GM13976 (cell line): ENCODE results near the gene MAPK4.
"Not testable (repeated sequence)": the region's sequence is repeated elsewhere in the genome, so short reads cannot be mapped to it uniquely, and the experiment has no call there.

ENCODE experiments used
- DNase-seq: peaks from one replicate; pipeline ENCODE4 v3.0.0; 2012; ENCODE audit warnings: low spot score
- in situ Hi-C: fragments of 300-500 bp; cut with MboI; formaldehyde crosslinking; loops from one replicate; pipeline ENCODE4 v1.12.0; 2022; ENCODE audit warnings: low sequenced_read_pairs, mixed read lengths, inconsistent platforms; ENCODE audit not compliant: unreplicated experiment
- TF ChIP-seq, protein P1 (sequence below): IDR thresholded peaks from 2 replicates; pipeline ENCODE4 v1.5.1; 2012; ENCODE audit warnings: borderline replicate concordance, mild to moderate bottlenecking; ENCODE audit not compliant: insufficient read depth; ENCODE audit errors: extremely low read depth, missing control alignments, control extremely low read depth

Gene MAPK4

DNA sequence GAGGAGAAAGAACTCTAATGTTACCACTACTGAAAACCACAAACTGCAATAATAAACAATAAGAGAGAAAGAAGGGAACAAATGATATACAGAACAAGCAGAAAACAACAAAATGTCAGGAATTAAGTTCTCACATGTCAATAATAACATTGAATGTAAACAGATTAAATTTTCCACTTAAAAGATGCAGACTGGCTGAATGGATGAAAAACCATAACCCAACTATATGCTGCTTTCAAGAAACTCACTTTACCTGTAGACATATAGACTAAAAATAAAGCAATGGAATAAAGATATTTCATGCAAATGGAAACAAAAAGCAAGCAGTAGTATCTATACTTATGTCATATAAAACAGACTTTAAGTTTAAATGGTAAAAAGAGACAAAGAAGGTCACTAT is 209.6 kb downstream of the MAPK4 start:
- TF ChIP-seq, protein P1, sequence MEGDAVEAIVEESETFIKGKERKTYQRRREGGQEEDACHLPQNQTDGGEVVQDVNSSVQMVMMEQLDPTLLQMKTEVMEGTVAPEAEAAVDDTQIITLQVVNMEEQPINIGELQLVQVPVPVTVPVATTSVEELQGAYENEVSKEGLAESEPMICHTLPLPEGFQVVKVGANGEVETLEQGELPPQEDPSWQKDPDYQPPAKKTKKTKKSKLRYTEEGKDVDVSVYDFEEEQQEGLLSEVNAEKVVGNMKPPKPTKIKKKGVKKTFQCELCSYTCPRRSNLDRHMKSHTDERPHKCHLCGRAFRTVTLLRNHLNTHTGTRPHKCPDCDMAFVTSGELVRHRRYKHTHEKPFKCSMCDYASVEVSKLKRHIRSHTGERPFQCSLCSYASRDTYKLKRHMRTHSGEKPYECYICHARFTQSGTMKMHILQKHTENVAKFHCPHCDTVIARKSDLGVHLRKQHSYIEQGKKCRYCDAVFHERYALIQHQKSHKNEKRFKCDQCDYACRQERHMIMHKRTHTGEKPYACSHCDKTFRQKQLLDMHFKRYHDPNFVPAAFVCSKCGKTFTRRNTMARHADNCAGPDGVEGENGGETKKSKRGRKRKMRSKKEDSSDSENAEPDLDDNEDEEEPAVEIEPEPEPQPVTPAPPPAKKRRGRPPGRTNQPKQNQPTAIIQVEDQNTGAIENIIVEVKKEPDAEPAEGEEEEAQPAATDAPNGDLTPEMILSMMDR: no peak
- no peak for DNase-seq
- in situ Hi-C loops: no loop called here

DNA sequence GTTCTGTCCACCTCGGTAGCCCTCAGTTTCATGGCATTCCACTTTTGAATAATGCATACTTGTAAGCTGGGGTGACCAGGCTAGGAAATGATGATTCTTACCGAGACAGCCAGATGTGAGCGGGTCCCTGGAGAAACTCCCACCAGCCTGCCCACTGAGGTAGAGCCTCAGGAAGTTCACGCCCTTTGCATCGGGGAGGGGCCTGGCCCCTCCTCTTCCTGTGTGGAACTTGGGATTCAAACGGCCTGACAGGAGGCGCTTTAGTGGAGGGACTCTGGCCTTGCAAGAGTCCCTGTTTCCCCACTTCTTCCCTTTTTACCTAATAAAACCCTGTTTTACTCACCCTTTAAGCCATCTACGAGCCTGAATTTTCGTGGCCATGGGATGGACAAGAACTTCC is 215.3 kb downstream of the MAPK4 start:
- TF ChIP-seq, protein P1: no peak
- in situ Hi-C loops: no loop called here
- no peak for DNase-seq

DNA sequence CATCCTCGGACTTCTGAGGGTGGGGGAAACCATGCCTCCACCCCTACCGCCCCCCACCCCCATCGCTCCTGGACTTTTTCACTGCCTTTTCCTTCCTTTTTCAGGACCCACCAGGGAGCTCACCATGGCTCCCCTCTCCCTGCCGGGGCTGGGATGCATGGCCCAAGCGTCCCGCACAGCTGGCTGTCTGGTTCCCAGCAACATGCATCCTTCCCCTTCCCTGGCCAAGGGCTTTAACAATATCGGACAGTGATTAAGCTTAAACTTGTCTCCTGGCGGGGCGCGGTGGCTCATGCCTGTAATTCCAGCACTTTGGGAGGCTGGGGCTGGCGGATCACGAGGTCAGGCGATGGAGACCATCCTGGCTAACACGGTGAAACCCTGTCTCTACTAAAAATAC is 215.8 kb downstream of the MAPK4 start:
- in situ Hi-C loops: no loop called here
- TF ChIP-seq, protein P1: no peak
- DNase-seq: no peak

DNA sequence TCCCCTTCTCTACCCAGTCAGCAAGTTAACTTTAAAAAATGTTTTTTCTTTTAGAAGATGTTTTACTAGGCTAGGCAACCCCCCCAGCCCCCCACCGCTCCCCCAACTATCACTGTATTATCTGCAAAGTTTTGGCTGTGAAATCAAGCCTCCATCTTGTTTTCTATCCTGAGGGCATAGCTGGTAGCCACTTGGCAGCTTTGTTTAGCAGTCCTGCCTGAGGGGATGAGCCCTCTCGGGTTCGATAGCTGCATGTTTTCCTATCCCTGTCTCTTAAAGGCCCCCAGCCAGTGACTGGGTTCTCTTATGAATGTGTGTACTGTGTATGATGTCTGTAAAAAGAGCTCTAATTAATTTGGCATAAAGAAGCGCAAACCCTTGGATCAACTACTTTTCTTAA is 216.5 kb downstream of the MAPK4 start:
- in situ Hi-C loops: no loop called here
- DNase-seq: no peak
- TF ChIP-seq, protein P1: no peak

DNA sequence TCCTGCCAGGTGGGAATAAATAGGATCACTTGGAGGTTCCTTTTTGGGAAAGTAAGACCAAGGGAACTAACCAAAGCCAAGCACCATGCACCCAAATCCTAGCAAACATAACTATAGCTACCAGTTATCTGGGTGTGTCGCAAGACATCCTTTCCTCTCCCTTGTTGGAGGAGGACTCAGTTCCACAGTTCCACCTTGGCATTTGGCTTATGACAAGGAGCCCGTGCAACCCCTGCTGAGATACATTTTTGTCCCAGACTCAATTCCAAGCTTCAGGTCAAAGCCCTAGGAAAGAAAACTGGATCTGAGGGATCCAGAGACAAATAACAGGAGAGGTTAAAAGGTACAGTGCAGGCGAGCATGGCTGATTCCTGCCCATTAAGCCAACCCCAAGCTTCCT is 219.1 kb downstream of the MAPK4 start:
- in situ Hi-C loops, DNase-seq: not testable (repeated sequence)
